Tibial nerve (tissue), 4 donors: Measurements from ENCODE around the gene RASL10B. TPM values are rescaled to one million over a fixed set of nuclear protein-coding genes. Genes with fewer than 3 reads are reported as not detected.
A peak's percentile ranks its signal among the peaks of the same experiment; 100 is the strongest.

ENCODE experiments used
- DNase-seq, 2 donors: peaks; one replicate each; pipeline ENCODE4 v3.0.0-alpha.2; 2019; ENCODE audit warnings: low spot score in 2 of 2
- H3K27ac ChIP-seq, 4 donors: fragments of 200-600 bp; sonication (generic) in 3 of 4; one replicate each; pipeline ENCODE4 v1.5.1; 2017 to 2019; ENCODE audit warnings: mild to moderate bottlenecking in 1 of 4
- H3K27me3 ChIP-seq, 2 donors: fragments of 200-600 bp; sonication (generic) in 1 of 2; one replicate each; pipeline versions ENCODE4 v1.5.1 to v1.6.0; 2017 to 2019
- H3K36me3 ChIP-seq, 3 donors: fragments of 200-600 bp; sonication (generic); one replicate each; pipeline ENCODE4 v1.5.1; 2018 to 2019
- H3K4me1 ChIP-seq, 4 donors: fragments of 200-600 bp; sonication (generic) in 3 of 4; one replicate each; pipeline ENCODE4 v1.5.1; 2017 to 2019
- H3K4me3 ChIP-seq, 4 donors: fragments of 200-600 bp; sonication (generic) in 3 of 4; one replicate each; pipeline ENCODE4 v1.5.1; 2017 to 2019; ENCODE audit warnings: mild to moderate bottlenecking in 1 of 4, moderate library complexity in 1 of 4
- H3K9me3 ChIP-seq, 4 donors: fragments of 200-600 bp; sonication (generic) in 3 of 4; one replicate each; pipeline ENCODE4 v1.5.1; 2017 to 2019
- CTCF ChIP-seq, 5 experiments: fragments of 200-600 bp in 3 of 5; fragments of 450-650 bp in 2 of 5; sonication (generic) in 3 of 5; IDR thresholded peaks; one replicate each; pipeline ENCODE4 v1.5.1; 2016 to 2019; ENCODE audit warnings: antibody characterized with exemption in 5 of 5, mild to moderate bottlenecking in 3 of 5, moderate library complexity in 2 of 5
- EP300 ChIP-seq, 2 donors: sonication (generic); formaldehyde crosslinking; IDR thresholded peaks; one replicate each; pipeline ENCODE4 v1.6.1; 2017; ENCODE audit warnings: antibody characterized with exemption in 2 of 2, mild to moderate bottlenecking in 1 of 2
- POLR2A ChIP-seq, 2 donors: fragments of 450-650 bp; IDR thresholded peaks; one replicate each; pipeline ENCODE4 v1.6.1; 2017; ENCODE audit warnings: antibody characterized with exemption in 2 of 2, mild to moderate bottlenecking in 2 of 2, moderate library complexity in 2 of 2
- WGBS, 2 donors: methylation state at CpG; one replicate each; pipeline ENCODE4 v1.1.5; 2018; 5-methylcytosine and 5-hydroxymethylcytosine counted together
- total RNA-seq, 4 donors: library from RNA; depleted of rRNA; stranded (reverse); fragments of >200 nt; gene quantifications; one replicate each; pipeline ENCODE4 v1.1.0, GENCODE V29; 2016

The RASL10B gene
- total RNA-seq, 4 donors from 2014 or later, result 8.4 to 25.3 (median 21.9) TPM

- 26 to 46% methylated on average over 10 of the region's 10 CpGs for WGBS, 2 donors
- no peak overlapping the region for H3K4me3 ChIP-seq
- H3K27me3 ChIP-seq, result no peaks in the 10 kb centered on the region
- TF ChIP-seq CTCF (IDR thresholded peaks at IDR 0.05) (no peak), POLR2A (IDR thresholded peaks at IDR 0.05) (peak in 1 of 2 donors; percentile 7), EP300 (IDR thresholded peaks at IDR 0.05) (no peak)
- H3K36me3 ChIP-seq, result peaks cover 0 to 3% (median 0%) of the 10 kb centered on the region in 3 donors
- H3K9me3 ChIP-seq, result no peaks in the 10 kb centered on the region
- H3K27ac ChIP-seq, result peak overlapping the region; percentile 65 to 89 (median 76)
- DNase-seq, result peak in 1 of 2 donors; percentile 31
- peaks cover 4 to 70% (median 46%) of the 10 kb centered on the region in 4 donors for H3K4me1 ChIP-seq
These were observed 42.4 kb downstream of the RASL10B start for GRCh38 chr17:35773679-35774425.

- Histone ChIP-seq H3K4me1 (peaks cover 4 to 76% (median 50%) of the 10 kb centered on the region in 4 donors), H3K27ac (peak overlapping the region; percentile 65 to 89 (median 76)), H3K36me3 (peaks cover 0 to 6% (median 0%) of the 10 kb centered on the region in 3 donors), H3K27me3 (no peaks in the 10 kb centered on the region), H3K9me3 (no peaks in the 10 kb centered on the region), H3K4me3 (no peak overlapping the region)
- TF ChIP-seq EP300 (IDR thresholded peaks at IDR 0.05) (no peak), POLR2A (IDR thresholded peaks at IDR 0.05) (no peak), CTCF (IDR thresholded peaks at IDR 0.05) (no peak)
- WGBS, 2 donors, result 24 to 39% methylated on average over 5 of the region's 5 CpGs
- no peak for DNase-seq
These were observed 43.1 kb downstream of the RASL10B start for GRCh38 chr17:35774499-35774898.

- Histone ChIP-seq H3K4me3 (no peak overlapping the region), H3K9me3 (no peaks in the 10 kb centered on the region), H3K27me3 (no peaks in the 10 kb centered on the region), H3K36me3 (peaks cover 0 to 7% (median 0%) of the 10 kb centered on the region in 3 donors), H3K27ac (peak overlapping the region; percentile 53 to 89 (median 74)), H3K4me1 (peaks cover 4 to 76% (median 51%) of the 10 kb centered on the region in 4 donors)
- WGBS, 2 donors, result 41 to 49% methylated on average over 5 of the region's 5 CpGs
- DNase-seq, result no peak
- no peak for TF ChIP-seq CTCF (IDR thresholded peaks at IDR 0.05)
- TF ChIP-seq POLR2A (IDR thresholded peaks at IDR 0.05), result no peak
- no peak for TF ChIP-seq EP300 (IDR thresholded peaks at IDR 0.05)
These were observed 43.6 kb downstream of the RASL10B start for GRCh38 chr17:35775039-35775438.

- WGBS, 2 donors, result 77 to 83% methylated on average over 6 of the region's 6 CpGs
- peaks cover 4 to 76% (median 51%) of the 10 kb centered on the region in 4 donors for H3K4me1 ChIP-seq
- TF ChIP-seq CTCF (IDR thresholded peaks at IDR 0.05) (no peak), POLR2A (IDR thresholded peaks at IDR 0.05) (no peak), EP300 (IDR thresholded peaks at IDR 0.05) (no peak)
- DNase-seq, result no peak
- no peaks in the 10 kb centered on the region for H3K27me3 ChIP-seq
- H3K36me3 ChIP-seq, result peaks cover 0 to 12% (median 0%) of the 10 kb centered on the region in 3 donors
- no peaks in the 10 kb centered on the region for H3K9me3 ChIP-seq
- H3K4me3 ChIP-seq, result no peak overlapping the region
- peak overlapping the region; percentile 53 to 89 (median 74) for H3K27ac ChIP-seq
These were observed 44.1 kb downstream of the RASL10B start for GRCh38 chr17:35775583-35775982.

GRCh38 chr17:35778641-35779196 lies 47.3 kb downstream of the RASL10B start:
- no peak for DNase-seq

More at GRCh38 chr17:35778641-35779196, 47.3 kb downstream of the RASL10B start:
- TF ChIP-seq CTCF (IDR thresholded peaks at IDR 0.05) (no peak), EP300 (IDR thresholded peaks at IDR 0.05) (no peak), POLR2A (IDR thresholded peaks at IDR 0.05) (no peak)
- Histone ChIP-seq H3K4me3 (no peak overlapping the region), H3K4me1 (peaks cover 4 to 80% (median 50%) of the 10 kb centered on the region in 4 donors), H3K9me3 (no peaks in the 10 kb centered on the region), H3K36me3 (peaks cover 0 to 12% (median 0%) of the 10 kb centered on the region in 3 donors), H3K27me3 (no peaks in the 10 kb centered on the region), H3K27ac (peak overlapping the region; percentile 41 to 92 (median 78))
- WGBS, 2 donors, result 86% methylated on average over 15 to 16 of the region's 16 CpGs
